Neural progenitor cell (in vitro differentiated cells): ENCODE results near the gene S100A5. TPM values are rescaled to one million over a fixed set of nuclear protein-coding genes. Genes with fewer than 3 reads are reported as not detected.

Experiments used
- DNase-seq: peaks from one replicate; pipeline ENCODE4 v3.0.0-alpha.2; 2016; ENCODE audit warnings: low spot score
- H2AFZ ChIP-seq: fragments of 200-600 bp; sonication (generic); replicated peaks from 2 replicates; pipeline ENCODE4 v1.6.1; 2016; ENCODE audit warnings: antibody characterized with exemption
- H3F3A ChIP-seq: fragments of 200-600 bp; sonication (generic); 2 replicates; pipeline ENCODE4 v1.6.1; 2016; ENCODE audit warnings: antibody characterized with exemption, low read depth
- H3K27ac ChIP-seq: fragments of 200-600 bp; sonication (generic); 2 replicates; pipeline ENCODE4 v1.5.1; 2016; ENCODE audit warnings: mild to moderate bottlenecking
- H3K27me3 ChIP-seq: fragments of 200-600 bp; sonication (generic); 2 replicates; pipeline ENCODE4 v1.6.1; 2016; ENCODE audit warnings: mild to moderate bottlenecking, moderate library complexity
- H3K36me3 ChIP-seq: fragments of 200-600 bp; sonication (generic); 2 replicates; pipeline ENCODE4 v1.5.1; 2016
- H3K4me1 ChIP-seq: fragments of 200-600 bp; sonication (generic); 2 replicates; pipeline ENCODE4 v1.6.1; 2016; ENCODE audit warnings: mixed run types
- H3K4me2 ChIP-seq: fragments of 200-600 bp; sonication (generic); 2 replicates; pipeline ENCODE4 v1.6.1; 2016
- H3K4me3 ChIP-seq: fragments of 200-600 bp; sonication (generic); 2 replicates; pipeline ENCODE4 v1.5.1; 2016
- H3K79me2 ChIP-seq: fragments of 200-600 bp; sonication (generic); 2 replicates; pipeline ENCODE4 v1.6.1; 2016; ENCODE audit warnings: low read depth
- H3K9ac ChIP-seq: fragments of 200-600 bp; sonication (generic); 2 replicates; pipeline ENCODE4 v1.6.1; 2016
- H3K9me3 ChIP-seq: fragments of 200-600 bp; sonication (generic); 2 replicates; pipeline ENCODE4 v1.5.1; 2016; ENCODE audit warnings: low read depth
- H4K20me1 ChIP-seq: fragments of 200-600 bp; sonication (generic); 2 replicates; pipeline ENCODE4 v1.6.1; 2016; ENCODE audit warnings: low read depth
- H3K27ac Mint-ChIP-seq: 3 replicates; pipeline ENCODE4 v1.8.0; 2021; ENCODE audit warnings: mixed read lengths
- H3K27me3 Mint-ChIP-seq: 2 replicates; pipeline ENCODE4 v1.8.0; 2022; ENCODE audit warnings: low read depth, mild to moderate bottlenecking, inconsistent platforms, moderate library complexity, mixed read lengths; ENCODE audit not compliant: insufficient read depth
- H3K36me3 Mint-ChIP-seq: 3 replicates; pipeline ENCODE4 v1.8.0; 2021; ENCODE audit warnings: mixed read lengths
- H3K4me1 Mint-ChIP-seq: 3 replicates; pipeline ENCODE4 v1.8.0; 2021; ENCODE audit warnings: mixed read lengths
- H3K4me3 Mint-ChIP-seq: 3 replicates; pipeline ENCODE4 v1.8.0; 2021; ENCODE audit warnings: mild to moderate bottlenecking, moderate library complexity, mixed read lengths
- H3K9me3 Mint-ChIP-seq: 3 replicates; pipeline ENCODE4 v1.8.0; 2020; ENCODE audit warnings: mixed read lengths
- CTCF ChIP-seq: fragments of 200-600 bp; sonication (generic); IDR thresholded peaks from 2 replicates; pipeline ENCODE4 v1.5.1; 2017; ENCODE audit warnings: antibody characterized with exemption, mild to moderate bottlenecking
- EZH2 ChIP-seq: fragments of 200-600 bp; sonication (generic); IDR thresholded peaks from 2 replicates; pipeline ENCODE4 v1.6.1; 2017; ENCODE audit warnings: antibody characterized with exemption, mild to moderate bottlenecking, moderate library complexity
- EZH2phosphoT487 ChIP-seq: fragments of 200-600 bp; sonication (generic); IDR thresholded peaks from 2 replicates; pipeline ENCODE4 v1.6.1; 2017; ENCODE audit warnings: antibody characterized with exemption
- total RNA-seq: library from RNA; depleted of rRNA; stranded (reverse); fragments of >200 nt; gene quantifications from 2 replicates; pipeline ENCODE4 v1.2.3, GENCODE V29; 2015; ENCODE audit warnings: low replicate concordance

The S100A5 gene
- total RNA-seq, 1 donor from 2014 or later = not detected

- Mint-ChIP-seq H3K9me3 (peaks cover 2% of the 10 kb centered on the region), H3K27me3 (peaks cover 9% of the 10 kb centered on the region), H3K36me3 (no peaks in the 10 kb centered on the region), H3K4me3 (no peak within 1 kb of the TSS), H3K27ac (peak within 1 kb of the TSS; percentile 79), H3K4me1 (peaks cover 39% of the 10 kb centered on the region)
- Histone ChIP-seq H3K27ac (no peak within 1 kb of the TSS), H3K4me2 (peak within 1 kb of the TSS; percentile 57), H3K9me3 (no peaks in the 10 kb centered on the region), H3K9ac (no peak within 1 kb of the TSS), H3K4me1 (peaks cover 22% of the 10 kb centered on the region), H4K20me1 (no peaks in the 10 kb centered on the region), H3K79me2 (no peaks in the 10 kb centered on the region), H3F3A (peaks cover 15% of the 10 kb centered on the region), H2AFZ (no peak within 1 kb of the TSS), H3K27me3 (no peaks in the 10 kb centered on the region), H3K4me3 (peak within 1 kb of the TSS; percentile 17), H3K36me3 (no peaks in the 10 kb centered on the region)
- TF ChIP-seq EZH2phosphoT487 (no peak), EZH2 (no peak), CTCF (no peak)
- DNase-seq = no peak
These were observed 5.3 kb downstream of the S100A5 start, which contains the start of gene S100A6 for GRCh38 chr1:153535242-153536011. Gene S100A6 (minus strand): TSS chr1:153535991. CDS start chr1:153535339, 652 bp downstream.

DNA sequence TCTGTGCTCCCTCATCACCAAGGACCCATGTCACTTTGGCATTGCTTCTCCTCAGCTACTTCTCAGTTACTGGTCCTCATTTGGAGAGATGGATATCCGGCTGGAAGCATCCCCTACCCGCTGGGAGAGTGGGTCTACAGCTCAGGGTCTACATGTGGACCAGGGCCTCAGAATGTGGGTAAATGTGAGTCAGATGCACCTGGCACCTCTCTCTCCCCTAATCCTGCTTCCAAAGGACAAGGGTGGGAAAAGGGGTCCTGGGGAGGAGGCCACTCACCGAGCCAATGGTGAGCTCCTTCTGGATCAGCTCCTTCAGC is 5.9 kb downstream of the S100A5 start:
- Mint-ChIP-seq H3K9me3 (peaks cover 2% of the 10 kb centered on the region), H3K36me3 (no peaks in the 10 kb centered on the region), H3K4me1 (peaks cover 35% of the 10 kb centered on the region), H3K27ac (no peak overlapping the region), H3K27me3 (peaks cover 9% of the 10 kb centered on the region), H3K4me3 (no peak overlapping the region)
- no peak for DNase-seq
- no peaks in the 10 kb centered on the region for H3K79me2 ChIP-seq
- no peak overlapping the region for H3K4me2 ChIP-seq
- TF ChIP-seq CTCF (no peak), EZH2 (no peak), EZH2phosphoT487 (no peak)
- no peaks in the 10 kb centered on the region for H3K36me3 ChIP-seq
- no peak overlapping the region for H3K27ac ChIP-seq
- H2AFZ ChIP-seq = no peak overlapping the region
- H3K9ac ChIP-seq = no peak overlapping the region
- peaks cover 22% of the 10 kb centered on the region for H3K4me1 ChIP-seq
- H4K20me1 ChIP-seq = no peaks in the 10 kb centered on the region
- H3K27me3 ChIP-seq = no peaks in the 10 kb centered on the region
- H3K9me3 ChIP-seq = no peaks in the 10 kb centered on the region
- no peak overlapping the region for H3K4me3 ChIP-seq
- H3F3A ChIP-seq = peaks cover 15% of the 10 kb centered on the region

- TF ChIP-seq EZH2phosphoT487 (no peak), CTCF (no peak)
- no peak overlapping the region for H3K4me3 Mint-ChIP-seq
- no peak overlapping the region for H3K27ac Mint-ChIP-seq
- peaks cover 2% of the 10 kb centered on the region for H3K9me3 Mint-ChIP-seq
- Histone ChIP-seq H3K27ac (no peak overlapping the region), H3K4me2 (no peak overlapping the region), H3K9me3 (no peaks in the 10 kb centered on the region), H3F3A (peaks cover 15% of the 10 kb centered on the region), H3K36me3 (no peaks in the 10 kb centered on the region), H3K4me1 (peaks cover 22% of the 10 kb centered on the region), H3K79me2 (no peaks in the 10 kb centered on the region), H3K27me3 (no peaks in the 10 kb centered on the region), H3K9ac (no peak overlapping the region), H2AFZ (no peak overlapping the region), H3K4me3 (no peak overlapping the region), H4K20me1 (no peaks in the 10 kb centered on the region)
- H3K36me3 Mint-ChIP-seq = no peaks in the 10 kb centered on the region
- peaks cover 9% of the 10 kb centered on the region for H3K27me3 Mint-ChIP-seq
- H3K4me1 Mint-ChIP-seq = peaks cover 35% of the 10 kb centered on the region
- DNase-seq = no peak
These were observed 6.4 kb downstream of the S100A5 start for GRCh38 chr1:153534226-153534924.
